B cell (primary cell): ENCODE results near the gene PTPRU. TPM values are rescaled to one million over a fixed set of nuclear protein-coding genes. Genes with fewer than 3 reads are reported as not detected.

ENCODE experiments used
- ATAC-seq: fragments of 200-7000 bp; cut with Tn5 transposase; one replicate; pipeline ENCODE4 v1.10.0; 2021; ENCODE audit warnings: low read depth, mild to moderate bottlenecking, moderate number of reproducible peaks, moderate library complexity
- CTCF ChIA-PET: fragments of 350-600 bp; sonication (Branson Sonifier 250); formaldehyde crosslinking; loops from one replicate; lab custom pipeline; 2021; ENCODE audit warnings: antibody characterized with exemption, inconsistent platforms; lab: Charles Lee
- POLR2A ChIA-PET: fragments of 350-600 bp; sonication (Branson Sonifier 250); formaldehyde crosslinking; loops from one replicate; lab custom pipeline; 2021; ENCODE audit warnings: antibody characterized with exemption; lab: Charles Lee
- DNase-seq: peaks from one replicate; pipeline ENCODE4 v3.0.0; 2013
- H2AFZ ChIP-seq: 2 replicates; pipeline ENCODE4 v1.6.1; 2012; ENCODE audit warnings: mild to moderate bottlenecking, low read depth, low read length; ENCODE audit not compliant: insufficient read depth, poor library complexity, severe bottlenecking
- H3K27ac ChIP-seq, 2 donors: 1 replicate in 1 of 2; 2 replicates in 1 of 2; pipeline ENCODE4 v1.5.1; 2012 to 2013; ENCODE audit warnings: low read length in 2 of 2, mild to moderate bottlenecking in 2 of 2, moderate library complexity in 1 of 2
- H3K27me3 ChIP-seq, 4 experiments: fragments of 200-600 bp in 1 of 4; sonication (generic) in 1 of 4; replicated peaks in 1 of 4; 1 replicate in 2 of 4; 2 replicates in 2 of 4; pipeline versions ENCODE4 v1.6.1 to v1.7.0; 2013 to 2016; ENCODE audit warnings: low read length in 3 of 4, mild to moderate bottlenecking in 2 of 4, mixed read lengths in 1 of 4, moderate library complexity in 1 of 4; ENCODE audit not compliant: insufficient read depth in 4 of 4, control insufficient read depth in 3 of 4; ENCODE audit errors: control extremely low read depth in 1 of 4
- H3K36me3 ChIP-seq, 2 experiments: replicated peaks in 1 of 2; 1 replicate in 1 of 2; 2 replicates in 1 of 2; pipeline versions ENCODE4 v1.6.1 to v1.7.1; 2013; ENCODE audit warnings: low read length in 1 of 2; ENCODE audit not compliant: insufficient read depth in 2 of 2, control insufficient read depth in 1 of 2; ENCODE audit errors: control extremely low read depth in 1 of 2, extremely low read depth in 1 of 2
- H3K4me1 ChIP-seq, 2 donors: fragments of 200-600 bp in 1 of 2; sonication (generic) in 1 of 2; 1 replicate in 1 of 2; 2 replicates in 1 of 2; pipeline versions ENCODE4 v1.5.1 to v1.6.1; 2013 to 2017; ENCODE audit warnings: low read length in 2 of 2; ENCODE audit not compliant: control insufficient read depth in 2 of 2, insufficient read depth in 2 of 2
- H3K4me2 ChIP-seq: replicated peaks from 2 replicates; pipeline ENCODE3; 2012; ENCODE audit warnings: mild to moderate bottlenecking, low read depth, low read length; ENCODE audit not compliant: poor library complexity, severe bottlenecking
- H3K4me3 ChIP-seq, 5 experiments: fragments of 200-600 bp in 1 of 5; sonication (generic) in 1 of 5; 1 replicate in 3 of 5; 2 replicates in 2 of 5; pipeline versions ENCODE4 v1.5.1 to v1.7.0; 2011 to 2016; ENCODE audit warnings: low read length in 4 of 5, mild to moderate bottlenecking in 4 of 5, low read depth in 2 of 5, control low read depth in 1 of 5, moderate library complexity in 1 of 5; ENCODE audit not compliant: insufficient read depth in 1 of 5; ENCODE audit errors: control extremely low read depth in 1 of 5, extremely low read depth in 1 of 5
- H3K79me2 ChIP-seq: fragments of 200-600 bp; sonication (generic); one replicate; pipeline ENCODE4 v1.6.0; 2016; ENCODE audit warnings: low read length; ENCODE audit not compliant: control insufficient read depth, insufficient read depth
- H3K9ac ChIP-seq: fragments of 200-600 bp; sonication (generic); 2 replicates; pipeline ENCODE4 v1.6.1; 2017; ENCODE audit warnings: mild to moderate bottlenecking, low read length, moderate library complexity
- H3K9me3 ChIP-seq, 3 donors: one replicate each; pipeline versions ENCODE4 v1.6.1 to v1.7.1; 2013; ENCODE audit warnings: low read length in 2 of 3; ENCODE audit not compliant: control insufficient read depth in 2 of 3, insufficient read depth in 1 of 3; ENCODE audit errors: control extremely low read depth in 1 of 3
- H4K20me1 ChIP-seq: 2 replicates; pipeline ENCODE4 v1.6.0; 2012; ENCODE audit warnings: mild to moderate bottlenecking, low read length; ENCODE audit not compliant: insufficient read depth, control insufficient read depth, poor library complexity, severe bottlenecking
- H3K27ac Mint-ChIP-seq: one replicate; pipeline ENCODE4 v1.8.0; 2021; ENCODE audit warnings: mixed read lengths
- H3K27me3 Mint-ChIP-seq: one replicate; pipeline ENCODE4 v1.8.0; 2021; ENCODE audit warnings: mixed read lengths
- H3K4me1 Mint-ChIP-seq: one replicate; pipeline ENCODE4 v1.8.0; 2021; ENCODE audit warnings: mixed read lengths
- H3K4me3 Mint-ChIP-seq: one replicate; pipeline ENCODE4 v1.8.0; 2021; ENCODE audit warnings: mixed read lengths
- H3K9me3 Mint-ChIP-seq: one replicate; pipeline ENCODE4 v1.8.0; 2022; ENCODE audit warnings: mixed read lengths; ENCODE audit not compliant: insufficient read depth
- CTCF ChIP-seq: fragments of 200-600 bp; IDR thresholded peaks from one replicate; pipeline ENCODE4 v1.8.0; 2022; ENCODE audit warnings: antibody characterized with exemption, mild to moderate bottlenecking
- EZH2 ChIP-seq: IDR thresholded peaks from 2 replicates; pipeline ENCODE4 v1.6.1; 2012; ENCODE audit warnings: borderline replicate concordance, low read depth, mild to moderate bottlenecking, moderate library complexity, low read length; ENCODE audit not compliant: insufficient read depth, poor library complexity, severe bottlenecking
- WGBS: methylation state at CpG from one replicate; pipeline ENCODE4 v1.1.5; 2013; ENCODE audit warnings: missing lambda C conversion rate; ENCODE audit not compliant: insufficient coverage; 5-methylcytosine and 5-hydroxymethylcytosine counted together
- intact Hi-C: fragments of 100-400 bp; cut with micrococcal nuclease; formaldehyde crosslinking; loops from one replicate; pipeline ENCODE4 v1.10.0; 2022
- polyA plus RNA-seq: library from polyadenylated mRNA; depleted of rRNA; stranded (reverse); fragments of >200 nt; gene quantifications from 2 replicates; pipeline ENCODE4 v1.2.3, GENCODE V29; 2012
- total RNA-seq, 2 donors: library from RNA; stranded (reverse); fragments of 120-200 nt in 1 of 2; gene quantifications; 1 replicate in 1 of 2; 2 replicates in 1 of 2; pipeline versions ENCODE4 v1.2.3 to v1.2.4, GENCODE V29; 2013 to 2022

The PTPRU gene
- total and polyA plus RNA-seq, 2 donors (not counting 1 experiment from before 2014, with no cell fraction given), result 0.10 to 0.25 TPM

- ChIA-PET CTCF (no interaction called here), POLR2A (no interaction called here)
- H3K9me3 Mint-ChIP-seq, result no peaks in the 10 kb centered on the region
- Histone ChIP-seq H3K36me3 (peaks cover 0 to 30% of the 10 kb centered on the region in 2 experiments), H3K79me2 (no peaks in the 10 kb centered on the region), H3K4me3 (no peak overlapping the region), H2AFZ (no peak overlapping the region), H3K9ac (no peak overlapping the region), H3K27ac (no peak overlapping the region), H3K27me3 (no peaks in the 10 kb centered on the region), H3K9me3 (no peaks in the 10 kb centered on the region), H4K20me1 (no peaks in the 10 kb centered on the region), H3K4me2 (no peak overlapping the region), H3K4me1 (peaks cover 10 to 13% of the 10 kb centered on the region in 2 donors)
- ATAC-seq (no peak), DNase-seq (no peak)
- intact Hi-C loops, result no loop called here
- no peaks in the 10 kb centered on the region for H3K27me3 Mint-ChIP-seq
- 96% methylated on average over 4 of the region's 5 CpGs for WGBS
- H3K4me3 Mint-ChIP-seq, result no peak overlapping the region
- peaks cover 19% of the 10 kb centered on the region for H3K4me1 Mint-ChIP-seq
- TF ChIP-seq EZH2, result no peak
- TF ChIP-seq CTCF, result no peak
- no peak overlapping the region for H3K27ac Mint-ChIP-seq
Measured at GRCh38 chr1:29213055-29213454, 23.3 kb upstream of the PTPRU start.

GRCh38 chr1:29217633-29218032 is 18.7 kb upstream of the PTPRU start:
- ChIA-PET CTCF (interaction anchor here (1.4 kb wide), 1 partner anchor 13 kb away, joined by 4 read pairs; the partner anchor contains the start of gene MECR), POLR2A (no interaction called here)

More at GRCh38 chr1:29217633-29218032, 18.7 kb upstream of the PTPRU start:
- Histone ChIP-seq H3K4me1 (no peaks in the 10 kb centered on the region), H3K4me2 (no peak overlapping the region), H4K20me1 (no peaks in the 10 kb centered on the region), H3K9ac (no peak overlapping the region), H3K9me3 (no peaks in the 10 kb centered on the region), H3K27me3 (no peaks in the 10 kb centered on the region), H2AFZ (no peak overlapping the region), H3K79me2 (no peaks in the 10 kb centered on the region), H3K4me3 (no peak overlapping the region), H3K27ac (no peak overlapping the region), H3K36me3 (peaks cover 0 to 35% of the 10 kb centered on the region in 2 experiments)
- H3K4me3 Mint-ChIP-seq, result no peak overlapping the region
- WGBS, result 100% methylated on average over 1 of the region's 2 CpGs
- DNase-seq, result no peak
- intact Hi-C loops, result no loop called here
- H3K27ac Mint-ChIP-seq, result no peak overlapping the region
- TF ChIP-seq EZH2 (no peak), CTCF (no peak)
- H3K4me1 Mint-ChIP-seq, result peaks cover 2% of the 10 kb centered on the region
- H3K9me3 Mint-ChIP-seq, result no peaks in the 10 kb centered on the region
- ATAC-seq, result no peak
- no peaks in the 10 kb centered on the region for H3K27me3 Mint-ChIP-seq
